Bronchial epithelial cell (primary cell): ENCODE measurements around the gene PFN1. TPM values are rescaled to one million over a fixed set of nuclear protein-coding genes. Genes with fewer than 3 reads are reported as not detected.
A peak's percentile ranks its signal among the peaks of the same experiment; 100 is the strongest.

Source experiments
- DNase-seq: peaks from one replicate; pipeline ENCODE4 v3.0.0-alpha.2; 2010; ENCODE audit warnings: low read depth
- FAIRE-seq: peaks from 2 replicates; lab custom pipeline; 2011; peaks lifted over from hg19 to GRCh38; lab: Jason Lieb, UNC
- H3K27me3 ChIP-seq: 2 replicates; pipeline ENCODE4 v1.5.1; 2011; ENCODE audit warnings: low read length; ENCODE audit not compliant: control insufficient read depth, insufficient read depth
- H3K36me3 ChIP-seq: 2 replicates; pipeline ENCODE4 v1.5.1; 2011; ENCODE audit warnings: low read length; ENCODE audit not compliant: control insufficient read depth, insufficient read depth
- H3K4me3 ChIP-seq: 2 replicates; pipeline ENCODE4 v1.5.1; 2011; ENCODE audit warnings: mild to moderate bottlenecking, low read depth, low read length, control low read depth
- CTCF ChIP-seq: IDR thresholded peaks from 2 replicates; pipeline ENCODE4 v1.5.1; 2011; ENCODE audit warnings: mild to moderate bottlenecking, moderate library complexity, low read length, control low read depth, inconsistent platforms; ENCODE audit not compliant: insufficient read depth, severe bottlenecking
- total RNA-seq: library from RNA; depleted of rRNA; stranded (reverse); fragments of >200 nt; gene quantifications from 2 replicates; pipeline ENCODE4 v1.2.1, GENCODE V29; 2014

The PFN1 gene
- total RNA-seq, 1 donor from 2014 or later = 440 TPM

GRCh38 chr17:4965311-4965986, 17.1 kb upstream of the PFN1 start:
- FAIRE-seq (no peak), DNase-seq (no peak)
- no peak for TF ChIP-seq CTCF
- Histone ChIP-seq H3K27me3 (no peaks in the 10 kb centered on the region), H3K4me3 (no peak overlapping the region), H3K36me3 (peaks cover 5% of the 10 kb centered on the region)

- no peak for FAIRE-seq
- TF ChIP-seq CTCF = no peak
- H3K4me3 ChIP-seq = no peak overlapping the region
- no peaks in the 10 kb centered on the region for H3K27me3 ChIP-seq
- DNase-seq = no peak
- peaks cover 11% of the 10 kb centered on the region for H3K36me3 ChIP-seq
Observed at GRCh38 chr17:4960279-4960922, 12.1 kb upstream of the PFN1 start.

- no peak overlapping the region for H3K4me3 ChIP-seq
- no peak for DNase-seq
- H3K36me3 ChIP-seq = peaks cover 11% of the 10 kb centered on the region
- TF ChIP-seq CTCF = no peak
- FAIRE-seq = no peak
- no peaks in the 10 kb centered on the region for H3K27me3 ChIP-seq
Observed at GRCh38 chr17:4959261-4959965, 11.1 kb upstream of the PFN1 start.

GRCh38 chr17:4958102-4958501, 9.8 kb upstream of the PFN1 start:
- no peak for TF ChIP-seq CTCF
- FAIRE-seq (no peak), DNase-seq (no peak)
- H3K36me3 ChIP-seq = peaks cover 11% of the 10 kb centered on the region
- no peak overlapping the region for H3K4me3 ChIP-seq
- H3K27me3 ChIP-seq = no peaks in the 10 kb centered on the region

- DNase-seq (no peak), FAIRE-seq (no peak)
- peak; percentile 21 for TF ChIP-seq CTCF
- H3K4me3 ChIP-seq = no peak overlapping the region
- H3K36me3 ChIP-seq = peaks cover 11% of the 10 kb centered on the region
- H3K27me3 ChIP-seq = no peaks in the 10 kb centered on the region
Observed at GRCh38 chr17:4956493-4957061, 8.2 kb upstream of the PFN1 start.
